ENCODE data around the gene CCDC148.
"Not testable (repeated sequence)": the region's sequence is repeated elsewhere in the genome, so short reads cannot be mapped to it uniquely, and the experiment has no call there.

The CCDC148 gene

GRCh38 chr2:158350751-158351465 is 105.6 kb downstream of the CCDC148 start:
- not testable (repeated sequence) for DNase-seq

- no peak for DNase-seq
Observed at GRCh38 chr2:158346032-158346431, 110.5 kb downstream of the CCDC148 start.

GRCh38 chr2:158339513-158339912 is 117.0 kb downstream of the CCDC148 start:
- no peak for DNase-seq

- DNase-seq = no peak
Observed at GRCh38 chr2:158337018-158337417, 119.5 kb downstream of the CCDC148 start.

- not testable (repeated sequence) for DNase-seq
Observed at GRCh38 chr2:158331799-158332198, 124.8 kb downstream of the CCDC148 start.

GRCh38 chr2:158325782-158326340 is 130.7 kb downstream of the CCDC148 start:
- no peak for DNase-seq

- DNase-seq = no peak
Observed at GRCh38 chr2:158325031-158325781, 131.3 kb downstream of the CCDC148 start.

GRCh38 chr2:158323381-158323780 is 133.2 kb downstream of the CCDC148 start:
- no peak for DNase-seq

GRCh38 chr2:158321264-158321663 is 135.3 kb downstream of the CCDC148 start:
- DNase-seq = no peak

- DNase-seq = no peak
Observed at GRCh38 chr2:158319269-158319668, 137.3 kb downstream of the CCDC148 start.

- DNase-seq = no peak
Observed at GRCh38 chr2:158317642-158318041, 138.9 kb downstream of the CCDC148 start.

- DNase-seq = no peak
Observed at GRCh38 chr2:158315803-158316414, 140.6 kb downstream of the CCDC148 start.

GRCh38 chr2:158315000-158315399 is 141.6 kb downstream of the CCDC148 start:
- DNase-seq = no peak

GRCh38 chr2:158313734-158314133 is 142.8 kb downstream of the CCDC148 start:
- DNase-seq = no peak

GRCh38 chr2:158312981-158313380 is 143.6 kb downstream of the CCDC148 start:
- no peak for DNase-seq

GRCh38 chr2:158310407-158310806 is 146.1 kb downstream of the CCDC148 start:
- DNase-seq = not testable (repeated sequence)

GRCh38 chr2:158305501-158305900 is 151.1 kb downstream of the CCDC148 start:
- no peak for DNase-seq

GRCh38 chr2:158300394-158300793 is 156.2 kb downstream of the CCDC148 start:
- no peak for DNase-seq

GRCh38 chr2:158297606-158298005 is 158.9 kb downstream of the CCDC148 start:
- no peak for DNase-seq

- DNase-seq = no peak
Observed at GRCh38 chr2:158297120-158297519, 159.4 kb downstream of the CCDC148 start.

- no peak for DNase-seq
Observed at GRCh38 chr2:158293722-158294121, 162.8 kb downstream of the CCDC148 start.

GRCh38 chr2:158291544-158292180 is 164.9 kb downstream of the CCDC148 start:
- no peak for DNase-seq

GRCh38 chr2:158290225-158290624 is 166.3 kb downstream of the CCDC148 start:
- DNase-seq = no peak
